Upper lobe of right lung (tissue), 1 donor: ENCODE measurements around the gene OAF. TPM values are rescaled to one million over a fixed set of nuclear protein-coding genes. Genes with fewer than 3 reads are reported as not detected.

ENCODE experiments used
- ATAC-seq: fragments of 200-7000 bp; cut with Tn5 transposase; one replicate; pipeline ENCODE4 v1.9.1; 2020; ENCODE audit warnings: mild to moderate bottlenecking, moderate library complexity
- DNase-seq: peaks from one replicate; pipeline ENCODE4 v3.0.0-alpha.2; 2020
- H3K27ac ChIP-seq: fragments of 200-600 bp; one replicate; pipeline ENCODE4 v1.8.0; 2022
- H3K27me3 ChIP-seq: fragments of 200-600 bp; one replicate; pipeline ENCODE4 v1.8.0; 2022; ENCODE audit warnings: mild to moderate bottlenecking
- H3K36me3 ChIP-seq: fragments of 200-600 bp; one replicate; pipeline ENCODE4 v1.8.0; 2022
- H3K4me1 ChIP-seq: fragments of 200-600 bp; one replicate; pipeline ENCODE4 v1.8.0; 2022
- H3K4me3 ChIP-seq: fragments of 200-600 bp; one replicate; pipeline ENCODE4 v1.8.0; 2022; ENCODE audit warnings: mild to moderate bottlenecking
- H3K9me3 ChIP-seq: fragments of 200-600 bp; one replicate; pipeline ENCODE4 v1.8.0; 2022
- CTCF ChIP-seq: fragments of 200-600 bp; IDR thresholded peaks from one replicate; pipeline ENCODE4 v1.8.0; 2022; ENCODE audit warnings: antibody characterized with exemption
- intact Hi-C: fragments of 100-400 bp; cut with DNase I; formaldehyde crosslinking; loops from one replicate; pipeline ENCODE4 v1.11.0; 2022
- long read RNA-seq: library from polyadenylated mRNA; unstranded; transcript quantifications from one replicate; pipeline ENCODE4 v2.0.0, GENCODE V29; 2021
- total RNA-seq: library from RNA; stranded (reverse); fragmentation: NEBNext Ultra II Directional; extraction: Animal tissue kit (Norgen Biotek cat#: 25700); gene quantifications from one replicate; pipeline ENCODE4 v1.2.1, GENCODE V29; 2021
- donor health status: DM: no; HTN: yes; CAD: no; lungs with severe emphysema.

Gene OAF
- total RNA-seq = 19.8 TPM
- long read RNA-seq, transcript OAF-201 (4 exons, 2,525 nt) = major isoform, 57 of 64 reads
- long read RNA-seq, partial matches to known transcripts = 1 of 64 reads
- long read RNA-seq, other reads (novel, unspliced or antisense) = 6 of 64 reads

- DNase-seq = peak; percentile 78
- Histone ChIP-seq H3K36me3 (no peaks in the 10 kb centered on the region), H3K27ac (peak within 1 kb of the TSS; percentile 63), H3K4me3 (peak within 1 kb of the TSS; percentile 64), H3K9me3 (no peaks in the 10 kb centered on the region), H3K4me1 (peaks cover 24% of the 10 kb centered on the region), H3K27me3 (no peaks in the 10 kb centered on the region)
- intact Hi-C loops = no loop called here
- peak; percentile 80 for ATAC-seq
- TF ChIP-seq CTCF = no peak
These were observed at the start of gene OAF for GRCh38 chr11:120210626-120211521. Gene OAF, plus strand, starts transcription at chr11:120211032. Its CDS starts 248 bp downstream, at chr11:120211280.

- Histone ChIP-seq H3K9me3 (no peaks in the 10 kb centered on the region), H3K27me3 (peaks cover 33% of the 10 kb centered on the region), H3K27ac (no peak overlapping the region), H3K4me1 (peaks cover 11% of the 10 kb centered on the region), H3K36me3 (no peaks in the 10 kb centered on the region), H3K4me3 (no peak overlapping the region)
- TF ChIP-seq CTCF = no peak
- DNase-seq (peak; percentile 31), ATAC-seq (no peak)
- intact Hi-C loops = no loop called here
These were observed 43.2 kb upstream of the OAF start for GRCh38 chr11:120167659-120168058.

GRCh38 chr11:120168108-120168959, 42.5 kb upstream of the OAF start:
- H3K27me3 ChIP-seq = peaks cover 40% of the 10 kb centered on the region
- DNase-seq (peak; percentile 52), ATAC-seq (no peak)
- intact Hi-C loops = no loop called here
- no peak overlapping the region for H3K27ac ChIP-seq
- H3K9me3 ChIP-seq = no peaks in the 10 kb centered on the region
- no peak for TF ChIP-seq CTCF
- H3K36me3 ChIP-seq = no peaks in the 10 kb centered on the region
- peak overlapping the region; percentile 55 for H3K4me3 ChIP-seq
- peaks cover 11% of the 10 kb centered on the region for H3K4me1 ChIP-seq

- Histone ChIP-seq H3K27me3 (peaks cover 42% of the 10 kb centered on the region), H3K36me3 (no peaks in the 10 kb centered on the region), H3K27ac (no peak overlapping the region), H3K9me3 (no peaks in the 10 kb centered on the region), H3K4me3 (peak overlapping the region; percentile 55), H3K4me1 (peaks cover 11% of the 10 kb centered on the region)
- intact Hi-C loops = no loop called here
- peak; percentile 95 for ATAC-seq
- TF ChIP-seq CTCF = peak; percentile 84
- DNase-seq = peak; percentile 83
These were observed 41.7 kb upstream of the OAF start for GRCh38 chr11:120168960-120169681.
